HL-60 (cell line): ENCODE results near the gene GSTCD.

Source experiments
- DNase-seq, 2 experiments: peaks; one replicate each; pipeline ENCODE4 v3.0.0-alpha.2; 2010 to 2020; ENCODE audit warnings: low read depth in 1 of 2, low spot score in 1 of 2
- H3K27ac ChIP-seq: fragments of 250-450 bp; sonication (Bioruptor Pico); replicated peaks from 2 replicates; pipeline ENCODE4 v1.5.1; 2020; ENCODE audit warnings: mild to moderate bottlenecking, moderate library complexity
- H3K27me3 ChIP-seq: fragments of 250-450 bp; sonication (Bioruptor Pico); 2 replicates; pipeline ENCODE4 v1.5.1; 2021; ENCODE audit warnings: mild to moderate bottlenecking, moderate library complexity; ENCODE audit not compliant: insufficient read depth, poor library complexity, severe bottlenecking
- H3K4me3 ChIP-seq: replicated peaks from 2 replicates; pipeline ENCODE4 v1.5.1; 2011; ENCODE audit warnings: mild to moderate bottlenecking, control low read depth, low read length; ENCODE audit not compliant: insufficient read depth
- CTCF ChIP-seq: IDR thresholded peaks from one replicate; pipeline ENCODE4 v1.5.1; 2011; ENCODE audit warnings: low read length, control low read depth, inconsistent platforms; ENCODE audit not compliant: insufficient read depth
- GABPA ChIP-seq: IDR thresholded peaks from 2 replicates; pipeline ENCODE4 v1.6.1; 2012; ENCODE audit warnings: low read depth
- POLR2AphosphoS5 ChIP-seq: IDR thresholded peaks from 2 replicates; pipeline ENCODE4 v1.6.1; 2012; ENCODE audit warnings: low read depth
- SPI1 ChIP-seq: IDR thresholded peaks from 2 replicates; pipeline ENCODE4 v1.6.1; 2012; ENCODE audit warnings: low read depth, mild to moderate bottlenecking, borderline replicate concordance
- TF ChIP-seq, protein P1 (sequence below): IDR thresholded peaks from 2 replicates; pipeline ENCODE4 v1.6.1; 2012; ENCODE audit warnings: low read depth; ENCODE audit not compliant: insufficient replicate concordance

GSTCD gene

GRCh38 chr4:105786748-105787147, 78.2 kb downstream of the GSTCD start:
- H3K27ac ChIP-seq: no peak overlapping the region
- no peak for DNase-seq
- TF ChIP-seq SPI1: no peak
- TF ChIP-seq, protein P1, sequence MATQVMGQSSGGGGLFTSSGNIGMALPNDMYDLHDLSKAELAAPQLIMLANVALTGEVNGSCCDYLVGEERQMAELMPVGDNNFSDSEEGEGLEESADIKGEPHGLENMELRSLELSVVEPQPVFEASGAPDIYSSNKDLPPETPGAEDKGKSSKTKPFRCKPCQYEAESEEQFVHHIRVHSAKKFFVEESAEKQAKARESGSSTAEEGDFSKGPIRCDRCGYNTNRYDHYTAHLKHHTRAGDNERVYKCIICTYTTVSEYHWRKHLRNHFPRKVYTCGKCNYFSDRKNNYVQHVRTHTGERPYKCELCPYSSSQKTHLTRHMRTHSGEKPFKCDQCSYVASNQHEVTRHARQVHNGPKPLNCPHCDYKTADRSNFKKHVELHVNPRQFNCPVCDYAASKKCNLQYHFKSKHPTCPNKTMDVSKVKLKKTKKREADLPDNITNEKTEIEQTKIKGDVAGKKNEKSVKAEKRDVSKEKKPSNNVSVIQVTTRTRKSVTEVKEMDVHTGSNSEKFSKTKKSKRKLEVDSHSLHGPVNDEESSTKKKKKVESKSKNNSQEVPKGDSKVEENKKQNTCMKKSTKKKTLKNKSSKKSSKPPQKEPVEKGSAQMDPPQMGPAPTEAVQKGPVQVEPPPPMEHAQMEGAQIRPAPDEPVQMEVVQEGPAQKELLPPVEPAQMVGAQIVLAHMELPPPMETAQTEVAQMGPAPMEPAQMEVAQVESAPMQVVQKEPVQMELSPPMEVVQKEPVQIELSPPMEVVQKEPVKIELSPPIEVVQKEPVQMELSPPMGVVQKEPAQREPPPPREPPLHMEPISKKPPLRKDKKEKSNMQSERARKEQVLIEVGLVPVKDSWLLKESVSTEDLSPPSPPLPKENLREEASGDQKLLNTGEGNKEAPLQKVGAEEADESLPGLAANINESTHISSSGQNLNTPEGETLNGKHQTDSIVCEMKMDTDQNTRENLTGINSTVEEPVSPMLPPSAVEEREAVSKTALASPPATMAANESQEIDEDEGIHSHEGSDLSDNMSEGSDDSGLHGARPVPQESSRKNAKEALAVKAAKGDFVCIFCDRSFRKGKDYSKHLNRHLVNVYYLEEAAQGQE: no peak
- no peaks in the 10 kb centered on the region for H3K27me3 ChIP-seq
- H3K4me3 ChIP-seq: no peak overlapping the region

DNA sequence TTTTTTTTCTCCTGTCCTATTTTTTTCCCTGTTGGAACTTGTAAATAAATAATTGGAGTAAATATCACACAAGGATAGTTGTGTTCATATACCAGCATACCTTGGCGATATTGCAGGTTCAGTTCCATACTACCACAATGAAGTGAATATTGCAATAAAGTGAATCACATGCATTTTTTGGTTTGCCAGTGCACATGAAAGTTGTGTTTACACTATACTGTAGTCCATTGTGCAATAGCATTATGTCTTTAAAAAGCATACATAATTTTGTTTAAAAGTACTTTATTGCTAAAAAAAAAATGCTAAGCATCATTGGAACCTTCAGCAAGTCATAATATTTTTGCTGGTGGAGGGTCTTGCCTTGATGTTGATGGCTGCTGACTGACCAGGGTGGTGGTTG, 88.6 kb downstream of the GSTCD start:
- Histone ChIP-seq H3K4me3 (no peak overlapping the region), H3K27ac (no peak overlapping the region), H3K27me3 (no peaks in the 10 kb centered on the region)
- no peak for DNase-seq
- TF ChIP-seq SPI1 (no peak), CTCF (no peak), GABPA (no peak), POLR2AphosphoS5 (no peak)
- TF ChIP-seq, protein P1: no peak

- H3K27ac ChIP-seq: no peak overlapping the region
- no peaks in the 10 kb centered on the region for H3K27me3 ChIP-seq
- no peak overlapping the region for H3K4me3 ChIP-seq
- DNase-seq: no peak
- TF ChIP-seq SPI1: no peak
- TF ChIP-seq POLR2AphosphoS5: no peak
- TF ChIP-seq, protein P1: no peak
- no peak for TF ChIP-seq GABPA
- TF ChIP-seq CTCF: no peak
These were observed 97.0 kb downstream of the GSTCD start for GRCh38 chr4:105805501-105806120.

- no peak for DNase-seq
- Histone ChIP-seq H3K4me3 (no peak overlapping the region), H3K27ac (no peak overlapping the region), H3K27me3 (no peaks in the 10 kb centered on the region)
- no peak for TF ChIP-seq GABPA
These were observed 98.9 kb downstream of the GSTCD start for GRCh38 chr4:105807496-105807895.
